Breast epithelium (tissue), 4 donors: ENCODE results near the gene KCNJ18. TPM values are rescaled to one million over a fixed set of nuclear protein-coding genes. Genes with fewer than 3 reads are reported as not detected.
"Not testable (repeated sequence)": the region's sequence is repeated elsewhere in the genome, so short reads cannot be mapped to it uniquely, and the experiment has no call there.

ENCODE experiments used
- DNase-seq, 2 donors: peaks; one replicate each; pipeline ENCODE4 v3.0.0-alpha.2; 2019; ENCODE audit warnings: low spot score in 2 of 2
- H3K27ac ChIP-seq, 2 donors: fragments of 200-600 bp; sonication (generic) in 1 of 2; one replicate each; pipeline ENCODE4 v1.5.1; 2016 to 2019; ENCODE audit warnings: mild to moderate bottlenecking in 1 of 2
- H3K27me3 ChIP-seq, 2 donors: fragments of 200-600 bp; sonication (generic) in 1 of 2; one replicate each; pipeline versions ENCODE4 v1.5.1 to v1.6.0; 2017 to 2019; ENCODE audit warnings: control low read depth in 1 of 2, mild to moderate bottlenecking in 1 of 2
- H3K36me3 ChIP-seq: fragments of 200-600 bp; one replicate; pipeline ENCODE4 v1.5.1; 2019
- H3K4me1 ChIP-seq, 2 donors: fragments of 200-600 bp; sonication (generic); one replicate each; pipeline ENCODE4 v1.5.1; 2016 to 2019; ENCODE audit warnings: control low read depth in 1 of 2
- H3K4me3 ChIP-seq, 3 donors: fragments of 200-600 bp; sonication (generic); 1 replicate in 2 of 3; 2 replicates in 1 of 3; pipeline ENCODE4 v1.5.1; 2016 to 2019; ENCODE audit warnings: mild to moderate bottlenecking in 3 of 3, moderate library complexity in 2 of 3
- H3K9me3 ChIP-seq, 2 donors: fragments of 200-600 bp; sonication (generic) in 1 of 2; one replicate each; pipeline ENCODE4 v1.5.1; 2016 to 2019; ENCODE audit warnings: control low read depth in 1 of 2
- CTCF ChIP-seq, 3 donors: fragments of 450-650 bp; IDR thresholded peaks; one replicate each; pipeline ENCODE4 v1.5.1; 2016 to 2017; ENCODE audit warnings: antibody characterized with exemption in 3 of 3, mild to moderate bottlenecking in 3 of 3, moderate library complexity in 3 of 3
- POLR2A ChIP-seq: fragments of 450-650 bp; IDR thresholded peaks from one replicate; pipeline ENCODE4 v1.6.1; 2016; ENCODE audit warnings: antibody characterized with exemption, mild to moderate bottlenecking, moderate library complexity
- POLR2AphosphoS5 ChIP-seq, 3 donors: sonication (generic); formaldehyde crosslinking; IDR thresholded peaks; one replicate each; pipeline ENCODE4 v1.6.1; 2017; ENCODE audit warnings: antibody characterized with exemption in 3 of 3
- intact Hi-C: fragments of 100-400 bp; cut with DNase I; formaldehyde crosslinking; loops from one replicate; pipeline ENCODE4 v1.15.1; 2023; ENCODE audit warnings: low total_unique reads
- total RNA-seq, 3 donors: library from RNA; depleted of rRNA; stranded (reverse); fragments of >200 nt; gene quantifications; one replicate each; pipeline ENCODE4 v1.1.0, GENCODE V29; 2016

Gene KCNJ18
- total RNA-seq, 3 donors from 2014 or later = not detected

DNA sequence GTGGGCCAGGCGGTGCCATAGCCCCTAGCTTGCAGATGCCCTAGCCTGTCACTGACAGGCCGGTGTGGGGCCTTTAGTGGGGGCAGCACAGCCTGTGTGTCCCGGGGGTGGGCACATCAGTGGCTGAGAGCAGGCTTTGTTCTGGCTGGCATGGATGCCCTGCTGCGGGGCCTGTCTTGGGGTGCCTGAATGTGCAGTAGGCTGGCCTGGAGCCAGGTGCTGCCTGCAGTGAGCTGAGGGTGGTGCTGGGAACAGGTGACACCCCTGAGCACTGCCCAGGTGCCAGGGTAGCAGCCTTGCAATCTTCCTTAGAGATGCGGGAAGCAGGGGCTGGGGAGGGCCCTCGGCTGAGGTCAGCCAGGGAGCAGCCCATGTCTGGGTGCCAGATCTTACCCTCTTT lies 8.8 kb downstream of the KCNJ18 start:
- H3K27ac ChIP-seq, H3K36me3 ChIP-seq, DNase-seq, H3K4me1 ChIP-seq, H3K9me3 ChIP-seq, H3K4me3 ChIP-seq, intact Hi-C loops, H3K27me3 ChIP-seq: not testable (repeated sequence)

DNA sequence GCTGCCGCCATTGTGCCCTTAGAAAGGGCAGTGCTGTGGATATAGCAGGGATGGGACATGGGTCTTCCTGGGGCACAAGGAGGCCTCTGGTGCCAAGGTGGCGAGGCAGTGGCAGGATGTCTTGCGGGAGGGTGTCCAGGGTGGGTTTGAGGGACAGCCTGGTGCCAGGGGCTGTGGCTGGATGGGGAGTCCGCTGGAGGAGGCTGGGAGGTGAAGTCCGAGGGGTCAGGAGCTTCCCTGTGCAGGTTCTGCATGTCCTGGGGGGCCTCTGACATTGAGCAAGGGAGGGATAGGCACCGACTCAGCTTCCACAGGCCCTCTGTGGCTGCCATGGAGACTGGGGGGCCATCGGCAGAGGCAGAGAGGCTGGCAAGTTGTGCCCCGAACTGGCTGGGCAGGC lies 9.7 kb downstream of the KCNJ18 start:
- H3K4me1 ChIP-seq, intact Hi-C loops, H3K36me3 ChIP-seq, H3K9me3 ChIP-seq, H3K27ac ChIP-seq, DNase-seq, H3K4me3 ChIP-seq, H3K27me3 ChIP-seq: not testable (repeated sequence)

DNA sequence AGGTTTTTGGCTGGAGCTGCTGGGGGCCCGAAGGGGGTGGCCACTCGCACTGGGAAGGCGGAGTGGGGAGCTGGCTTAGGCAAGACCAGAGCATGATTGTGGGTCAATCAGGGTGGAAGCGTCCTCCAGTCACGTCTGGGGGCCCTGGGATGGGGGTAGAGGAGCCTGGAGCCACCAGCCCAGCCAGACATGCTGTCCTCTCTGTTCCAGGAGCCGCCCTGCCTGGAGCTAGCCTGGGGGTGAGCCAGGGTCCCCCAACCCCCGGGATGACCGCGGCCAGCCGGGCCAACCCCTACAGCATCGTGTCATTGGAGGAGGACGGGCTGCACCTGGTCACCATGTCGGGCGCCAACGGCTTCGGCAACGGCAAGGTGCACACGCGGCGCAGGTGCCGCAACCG lies 10.2 kb downstream of the KCNJ18 start:
- H3K36me3 ChIP-seq, H3K27ac ChIP-seq, DNase-seq, H3K27me3 ChIP-seq, intact Hi-C loops, H3K4me3 ChIP-seq, H3K9me3 ChIP-seq, H3K4me1 ChIP-seq: not testable (repeated sequence)

- DNase-seq, H3K4me1 ChIP-seq, H3K36me3 ChIP-seq, H3K4me3 ChIP-seq, intact Hi-C loops, H3K27me3 ChIP-seq, H3K9me3 ChIP-seq, H3K27ac ChIP-seq: not testable (repeated sequence)
Observed at GRCh38 chr17:21702940-21703640, 10.8 kb downstream of the KCNJ18 start.

GRCh38 chr17:21703891-21704872 lies 11.9 kb downstream of the KCNJ18 start:
- H3K9me3 ChIP-seq, H3K36me3 ChIP-seq, H3K4me1 ChIP-seq, intact Hi-C loops, DNase-seq, H3K27me3 ChIP-seq, H3K27ac ChIP-seq, H3K4me3 ChIP-seq: not testable (repeated sequence)

DNA sequence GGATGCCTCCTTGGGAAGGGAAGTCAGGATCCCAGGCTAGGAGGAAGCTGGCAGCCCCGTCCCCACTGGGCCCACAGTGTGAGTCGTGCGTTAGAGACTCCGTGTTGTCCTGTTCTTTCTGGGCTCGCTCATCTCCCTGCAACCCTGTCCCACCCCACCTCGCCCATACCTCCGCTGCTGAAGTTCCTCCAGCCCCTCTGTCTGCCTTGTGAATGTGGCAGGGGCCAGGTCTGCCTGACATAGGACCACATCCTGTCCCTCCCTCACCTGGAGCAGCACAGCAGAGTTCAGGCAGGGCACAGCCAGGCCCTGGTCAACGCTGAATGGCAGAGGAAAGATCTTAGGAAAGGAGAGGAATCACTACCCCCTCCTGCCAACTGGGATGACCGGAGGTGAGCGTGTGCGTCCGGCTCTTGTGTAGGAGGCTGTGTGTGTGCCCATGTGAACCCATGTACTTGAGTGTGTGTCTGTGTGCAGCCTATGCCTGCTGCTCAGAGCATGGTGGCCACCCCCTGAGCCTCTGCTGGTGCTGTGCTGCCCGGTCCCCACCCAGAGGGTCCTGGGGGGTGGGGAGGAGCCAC lies 12.8 kb downstream of the KCNJ18 start:
- no peak for DNase-seq
- H3K4me3 ChIP-seq = no peak overlapping the region
- no peaks in the 10 kb centered on the region for H3K36me3 ChIP-seq
- TF ChIP-seq POLR2A (no peak), POLR2AphosphoS5 (IDR thresholded peaks at IDR 0.05) (no peak), CTCF (IDR thresholded peaks at IDR 0.05) (no peak)
- intact Hi-C loops = no loop called here
- no peaks in the 10 kb centered on the region for H3K4me1 ChIP-seq
- H3K9me3 ChIP-seq = no peaks in the 10 kb centered on the region
- H3K27me3 ChIP-seq = no peaks in the 10 kb centered on the region
- H3K27ac ChIP-seq = no peak overlapping the region

GRCh38 chr17:21705746-21706145 lies 13.4 kb downstream of the KCNJ18 start:
- H3K4me3 ChIP-seq, H3K36me3 ChIP-seq, H3K4me1 ChIP-seq, DNase-seq, H3K9me3 ChIP-seq, intact Hi-C loops, H3K27ac ChIP-seq, H3K27me3 ChIP-seq: not testable (repeated sequence)

- H3K36me3 ChIP-seq, H3K27ac ChIP-seq, H3K4me1 ChIP-seq, H3K9me3 ChIP-seq, H3K4me3 ChIP-seq, H3K27me3 ChIP-seq, DNase-seq, intact Hi-C loops: not testable (repeated sequence)
Observed at GRCh38 chr17:21706546-21706945, 14.2 kb downstream of the KCNJ18 start.

GRCh38 chr17:21707131-21707530 lies 14.8 kb downstream of the KCNJ18 start:
- H3K4me1 ChIP-seq, H3K4me3 ChIP-seq, H3K27ac ChIP-seq, DNase-seq, H3K27me3 ChIP-seq, H3K36me3 ChIP-seq, intact Hi-C loops, H3K9me3 ChIP-seq: not testable (repeated sequence)

GRCh38 chr17:21707711-21708611 lies 15.6 kb downstream of the KCNJ18 start:
- H3K4me1 ChIP-seq, H3K9me3 ChIP-seq, DNase-seq, intact Hi-C loops, H3K27ac ChIP-seq, H3K36me3 ChIP-seq, H3K4me3 ChIP-seq, H3K27me3 ChIP-seq: not testable (repeated sequence)
